ENCODE measurements around the gene ITPKB. TPM values are rescaled to one million over a fixed set of nuclear protein-coding genes. Genes with fewer than 3 reads are reported as not detected.
A peak's percentile ranks its signal among the peaks of the same experiment; 100 is the strongest.

The ITPKB gene
- total and polyA plus RNA-seq, 2 of the 13 experiments (the other 11 are each of a cell fraction or from before 2014, with no cell fraction given) = not detected

DNA sequence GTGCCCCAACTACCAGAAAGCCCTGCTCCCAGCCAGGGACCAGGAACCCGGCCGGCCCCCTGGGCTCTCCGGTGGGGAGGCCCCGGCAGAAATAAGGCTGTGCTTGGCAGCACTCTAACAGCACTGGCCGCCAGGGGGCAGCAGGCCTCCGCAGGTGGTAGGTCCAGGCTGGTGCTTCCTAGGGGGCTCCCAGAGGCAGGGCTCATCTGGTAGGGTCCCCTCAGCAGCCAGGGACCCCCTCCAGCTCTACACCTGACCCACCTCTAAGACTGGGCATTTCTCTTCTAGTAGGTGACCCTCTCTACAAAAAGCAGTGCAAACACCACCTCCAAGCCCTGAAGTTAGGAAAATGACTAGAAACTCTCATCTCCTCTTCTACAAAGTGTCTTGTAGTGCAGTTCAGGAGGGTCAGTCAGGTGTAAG lies 104.9 kb downstream of the ITPKB start (continued):
- TF ChIP-seq HOXA9 (CRISPR knock-in tag; IDR thresholded peaks at IDR 0.05; ENCODE audit: borderline replicate concordance) (no peak), ZNF891 (CRISPR knock-in tag; IDR thresholded peaks at IDR 0.05) (no peak), MEIS1 (CRISPR knock-in tag; IDR thresholded peaks at IDR 0.05; ENCODE audit: borderline replicate concordance) (no peak), GABPA (IDR thresholded peaks at IDR 0.05; ENCODE audit: low read depth, low read length) (no peak), GABPA (CRISPR knock-in tag; IDR thresholded peaks at IDR 0.05; ENCODE audit: low read depth) (no peak), ESRRA (CRISPR knock-in tag; IDR thresholded peaks at IDR 0.05; ENCODE audit: low read depth) (no peak), HNRNPH1 (optimal IDR thresholded peaks at IDR 0.05; ENCODE audit: low read depth, low read length) (no peak), ZNF570 (CRISPR knock-in tag; IDR thresholded peaks at IDR 0.05; ENCODE audit: borderline replicate concordance) (no peak), ZNF510 (CRISPR knock-in tag; IDR thresholded peaks at IDR 0.05; ENCODE audit: low read depth) (no peak), SMC3 (IDR thresholded peaks at IDR 0.05; ENCODE audit: low read length) (peak; percentile 16; the same call in 1 of the 2 replicates), GABPB1 (CRISPR knock-in tag; IDR thresholded peaks at IDR 0.05) (peak; percentile 36; the same call in 1 of the 2 replicates), KAT2B (IDR thresholded peaks at IDR 0.05; ENCODE audit: borderline replicate concordance, low read depth, low read length) (no peak), ZFP62 (CRISPR knock-in tag; IDR thresholded peaks at IDR 0.05) (no peak), HOXA7 (CRISPR knock-in tag; IDR thresholded peaks at IDR 0.05) (no peak)
- TF ChIP-seq, protein P1, sequence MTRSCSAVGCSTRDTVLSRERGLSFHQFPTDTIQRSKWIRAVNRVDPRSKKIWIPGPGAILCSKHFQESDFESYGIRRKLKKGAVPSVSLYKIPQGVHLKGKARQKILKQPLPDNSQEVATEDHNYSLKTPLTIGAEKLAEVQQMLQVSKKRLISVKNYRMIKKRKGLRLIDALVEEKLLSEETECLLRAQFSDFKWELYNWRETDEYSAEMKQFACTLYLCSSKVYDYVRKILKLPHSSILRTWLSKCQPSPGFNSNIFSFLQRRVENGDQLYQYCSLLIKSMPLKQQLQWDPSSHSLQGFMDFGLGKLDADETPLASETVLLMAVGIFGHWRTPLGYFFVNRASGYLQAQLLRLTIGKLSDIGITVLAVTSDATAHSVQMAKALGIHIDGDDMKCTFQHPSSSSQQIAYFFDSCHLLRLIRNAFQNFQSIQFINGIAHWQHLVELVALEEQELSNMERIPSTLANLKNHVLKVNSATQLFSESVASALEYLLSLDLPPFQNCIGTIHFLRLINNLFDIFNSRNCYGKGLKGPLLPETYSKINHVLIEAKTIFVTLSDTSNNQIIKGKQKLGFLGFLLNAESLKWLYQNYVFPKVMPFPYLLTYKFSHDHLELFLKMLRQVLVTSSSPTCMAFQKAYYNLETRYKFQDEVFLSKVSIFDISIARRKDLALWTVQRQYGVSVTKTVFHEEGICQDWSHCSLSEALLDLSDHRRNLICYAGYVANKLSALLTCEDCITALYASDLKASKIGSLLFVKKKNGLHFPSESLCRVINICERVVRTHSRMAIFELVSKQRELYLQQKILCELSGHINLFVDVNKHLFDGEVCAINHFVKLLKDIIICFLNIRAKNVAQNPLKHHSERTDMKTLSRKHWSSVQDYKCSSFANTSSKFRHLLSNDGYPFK (CRISPR knock-in tag; IDR thresholded peaks at IDR 0.05; ENCODE audit: borderline replicate concordance) = 0 out of 2 replicates have a peak, but pooled peaks have one; percentile 22
- TF ChIP-seq, protein P2, sequence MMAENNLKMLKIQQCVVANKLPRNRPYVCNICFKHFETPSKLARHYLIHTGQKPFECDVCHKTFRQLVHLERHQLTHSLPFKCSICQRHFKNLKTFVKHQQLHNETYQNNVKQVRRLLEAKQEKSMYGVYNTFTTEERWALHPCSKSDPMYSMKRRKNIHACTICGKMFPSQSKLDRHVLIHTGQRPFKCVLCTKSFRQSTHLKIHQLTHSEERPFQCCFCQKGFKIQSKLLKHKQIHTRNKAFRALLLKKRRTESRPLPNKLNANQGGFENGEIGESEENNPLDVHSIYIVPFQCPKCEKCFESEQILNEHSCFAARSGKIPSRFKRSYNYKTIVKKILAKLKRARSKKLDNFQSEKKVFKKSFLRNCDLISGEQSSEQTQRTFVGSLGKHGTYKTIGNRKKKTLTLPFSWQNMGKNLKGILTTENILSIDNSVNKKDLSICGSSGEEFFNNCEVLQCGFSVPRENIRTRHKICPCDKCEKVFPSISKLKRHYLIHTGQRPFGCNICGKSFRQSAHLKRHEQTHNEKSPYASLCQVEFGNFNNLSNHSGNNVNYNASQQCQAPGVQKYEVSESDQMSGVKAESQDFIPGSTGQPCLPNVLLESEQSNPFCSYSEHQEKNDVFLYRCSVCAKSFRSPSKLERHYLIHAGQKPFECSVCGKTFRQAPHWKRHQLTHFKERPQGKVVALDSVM (CRISPR knock-in tag; IDR thresholded peaks at IDR 0.05) = no peak
- TF ChIP-seq, protein P3, sequence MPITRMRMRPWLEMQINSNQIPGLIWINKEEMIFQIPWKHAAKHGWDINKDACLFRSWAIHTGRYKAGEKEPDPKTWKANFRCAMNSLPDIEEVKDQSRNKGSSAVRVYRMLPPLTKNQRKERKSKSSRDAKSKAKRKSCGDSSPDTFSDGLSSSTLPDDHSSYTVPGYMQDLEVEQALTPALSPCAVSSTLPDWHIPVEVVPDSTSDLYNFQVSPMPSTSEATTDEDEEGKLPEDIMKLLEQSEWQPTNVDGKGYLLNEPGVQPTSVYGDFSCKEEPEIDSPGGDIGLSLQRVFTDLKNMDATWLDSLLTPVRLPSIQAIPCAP (CRISPR knock-in tag; IDR thresholded peaks at IDR 0.05; ENCODE audit: low read depth) = no peak
- TF ChIP-seq, protein P4, sequence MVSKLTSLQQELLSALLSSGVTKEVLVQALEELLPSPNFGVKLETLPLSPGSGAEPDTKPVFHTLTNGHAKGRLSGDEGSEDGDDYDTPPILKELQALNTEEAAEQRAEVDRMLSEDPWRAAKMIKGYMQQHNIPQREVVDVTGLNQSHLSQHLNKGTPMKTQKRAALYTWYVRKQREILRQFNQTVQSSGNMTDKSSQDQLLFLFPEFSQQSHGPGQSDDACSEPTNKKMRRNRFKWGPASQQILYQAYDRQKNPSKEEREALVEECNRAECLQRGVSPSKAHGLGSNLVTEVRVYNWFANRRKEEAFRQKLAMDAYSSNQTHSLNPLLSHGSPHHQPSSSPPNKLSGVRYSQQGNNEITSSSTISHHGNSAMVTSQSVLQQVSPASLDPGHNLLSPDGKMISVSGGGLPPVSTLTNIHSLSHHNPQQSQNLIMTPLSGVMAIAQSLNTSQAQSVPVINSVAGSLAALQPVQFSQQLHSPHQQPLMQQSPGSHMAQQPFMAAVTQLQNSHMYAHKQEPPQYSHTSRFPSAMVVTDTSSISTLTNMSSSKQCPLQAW (CRISPR knock-in tag; IDR thresholded peaks at IDR 0.05) = 0 out of 2 replicates have a peak, but pooled peaks have one; percentile 42
- TF ChIP-seq, protein P5, sequence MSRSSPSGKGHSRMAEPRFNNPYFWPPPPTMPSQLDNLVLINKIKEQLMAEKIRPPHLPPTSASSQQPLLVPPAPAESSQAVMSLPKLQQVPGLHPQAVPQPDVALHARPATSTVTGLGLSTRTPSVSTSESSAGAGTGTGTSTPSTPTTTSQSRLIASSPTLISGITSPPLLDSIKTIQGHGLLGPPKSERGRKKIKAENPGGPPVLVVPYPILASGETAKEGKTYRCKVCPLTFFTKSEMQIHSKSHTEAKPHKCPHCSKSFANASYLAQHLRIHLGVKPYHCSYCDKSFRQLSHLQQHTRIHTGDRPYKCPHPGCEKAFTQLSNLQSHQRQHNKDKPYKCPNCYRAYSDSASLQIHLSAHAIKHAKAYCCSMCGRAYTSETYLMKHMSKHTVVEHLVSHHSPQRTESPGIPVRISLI (CRISPR knock-in tag; IDR thresholded peaks at IDR 0.05; ENCODE audit: borderline replicate concordance) = no peak
